GM12873 (cell line): ENCODE results near the gene C16orf78.

ENCODE experiments used
- CTCF ChIP-seq: IDR thresholded peaks from 2 replicates; pipeline ENCODE4 v1.5.1; 2012; ENCODE audit warnings: low read depth, mild to moderate bottlenecking, moderate library complexity, low read length, control low read depth; ENCODE audit not compliant: insufficient read depth; ENCODE audit errors: missing control alignments

C16orf78 gene

GRCh38 chr16:49350265-49351095 lies 23.1 kb upstream of the C16orf78 start:
- peak; percentile 88 for TF ChIP-seq CTCF

GRCh38 chr16:49351096-49351487 lies 22.5 kb upstream of the C16orf78 start:
- TF ChIP-seq CTCF = no peak

GRCh38 chr16:49352892-49353291 lies 20.7 kb upstream of the C16orf78 start:
- TF ChIP-seq CTCF = peak; percentile 66

GRCh38 chr16:49353680-49354079 lies 19.9 kb upstream of the C16orf78 start:
- no peak for TF ChIP-seq CTCF

GRCh38 chr16:49354101-49354500 lies 19.5 kb upstream of the C16orf78 start:
- no peak for TF ChIP-seq CTCF

GRCh38 chr16:49354991-49355390 lies 18.6 kb upstream of the C16orf78 start:
- no peak for TF ChIP-seq CTCF

GRCh38 chr16:49355933-49356665 lies 17.5 kb upstream of the C16orf78 start:
- TF ChIP-seq CTCF = no peak
